H1 (cell line): ENCODE results near the gene KIAA1755.
"Not testable (repeated sequence)": the region's sequence is repeated elsewhere in the genome, so short reads cannot be mapped to it uniquely, and the experiment has no call there.

Source experiments
- CREB1 ChIP-seq: IDR thresholded peaks from 2 replicates; pipeline ENCODE4 v1.6.1; 2012; ENCODE audit warnings: inconsistent platforms
- POLR2A ChIP-seq, 2 experiments: IDR thresholded peaks; 1 replicate in 1 of 2; 2 replicates in 1 of 2; pipeline ENCODE4 v1.6.1; 2011; ENCODE audit warnings: low read depth in 2 of 2, low read length in 2 of 2, mild to moderate bottlenecking in 2 of 2; ENCODE audit errors: control extremely low read depth in 1 of 2
- TAF1 ChIP-seq: IDR thresholded peaks from 2 replicates; pipeline ENCODE4 v1.6.1; 2011; ENCODE audit warnings: mild to moderate bottlenecking, low read depth, low read length
- TF ChIP-seq, protein P1 (sequence below), 3 experiments: IDR thresholded peaks; 1 replicate in 2 of 3; 2 replicates in 1 of 3; pipeline versions ENCODE4 v1.5.1 to v1.6.1; 2011; ENCODE audit warnings: low read length in 3 of 3, mild to moderate bottlenecking in 3 of 3, inconsistent platforms in 2 of 3, low read depth in 1 of 3, moderate library complexity in 1 of 3; ENCODE audit not compliant: insufficient read depth in 1 of 3; ENCODE audit errors: control extremely low read depth in 1 of 3
- TF ChIP-seq, protein P2 (sequence below): IDR thresholded peaks from 2 replicates; pipeline ENCODE4 v1.6.1; 2011; ENCODE audit warnings: low read depth, mild to moderate bottlenecking, low read length; ENCODE audit not compliant: insufficient read depth

DNA sequence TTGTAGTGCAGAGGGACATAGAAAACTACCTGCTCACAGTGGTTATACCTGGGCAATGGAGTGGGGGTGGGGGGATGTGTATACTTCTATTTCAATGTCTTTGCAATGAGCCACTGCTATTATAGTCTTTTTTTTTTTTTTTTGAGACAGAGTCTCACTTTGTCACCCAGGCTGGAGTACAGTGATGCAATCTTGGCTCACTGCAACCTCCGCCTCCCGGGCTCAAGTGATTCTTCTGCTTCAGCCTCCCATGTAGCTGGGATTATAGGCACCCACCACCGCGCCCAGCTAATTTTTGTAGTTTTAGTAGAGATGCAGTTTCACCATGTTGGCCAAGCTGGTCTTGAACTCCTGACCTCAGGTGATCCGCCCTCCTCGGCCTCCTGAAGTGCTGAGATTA lies 9.1 kb downstream of the KIAA1755 start:
- not testable (repeated sequence) for TF ChIP-seq POLR2A (IDR thresholded peaks at IDR 0.05; ENCODE audit: control extremely low read depth in 1 of 2, low read depth in 2 of 2, low read length in 2 of 2); CREB1; TAF1
- TF ChIP-seq, protein P1, sequence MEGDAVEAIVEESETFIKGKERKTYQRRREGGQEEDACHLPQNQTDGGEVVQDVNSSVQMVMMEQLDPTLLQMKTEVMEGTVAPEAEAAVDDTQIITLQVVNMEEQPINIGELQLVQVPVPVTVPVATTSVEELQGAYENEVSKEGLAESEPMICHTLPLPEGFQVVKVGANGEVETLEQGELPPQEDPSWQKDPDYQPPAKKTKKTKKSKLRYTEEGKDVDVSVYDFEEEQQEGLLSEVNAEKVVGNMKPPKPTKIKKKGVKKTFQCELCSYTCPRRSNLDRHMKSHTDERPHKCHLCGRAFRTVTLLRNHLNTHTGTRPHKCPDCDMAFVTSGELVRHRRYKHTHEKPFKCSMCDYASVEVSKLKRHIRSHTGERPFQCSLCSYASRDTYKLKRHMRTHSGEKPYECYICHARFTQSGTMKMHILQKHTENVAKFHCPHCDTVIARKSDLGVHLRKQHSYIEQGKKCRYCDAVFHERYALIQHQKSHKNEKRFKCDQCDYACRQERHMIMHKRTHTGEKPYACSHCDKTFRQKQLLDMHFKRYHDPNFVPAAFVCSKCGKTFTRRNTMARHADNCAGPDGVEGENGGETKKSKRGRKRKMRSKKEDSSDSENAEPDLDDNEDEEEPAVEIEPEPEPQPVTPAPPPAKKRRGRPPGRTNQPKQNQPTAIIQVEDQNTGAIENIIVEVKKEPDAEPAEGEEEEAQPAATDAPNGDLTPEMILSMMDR (IDR thresholded peaks at IDR 0.05; ENCODE audit: control extremely low read depth in 1 of 3, insufficient read depth in 1 of 3, low read depth in 1 of 3, low read length in 3 of 3), result not testable (repeated sequence)
- TF ChIP-seq, protein P2, sequence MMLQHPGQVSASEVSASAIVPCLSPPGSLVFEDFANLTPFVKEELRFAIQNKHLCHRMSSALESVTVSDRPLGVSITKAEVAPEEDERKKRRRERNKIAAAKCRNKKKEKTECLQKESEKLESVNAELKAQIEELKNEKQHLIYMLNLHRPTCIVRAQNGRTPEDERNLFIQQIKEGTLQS, result not testable (repeated sequence)
